GM18502 (cell line): ENCODE results near the gene AFF3.

ENCODE experiments used
- ATAC-seq: cut with Tn5 transposase; IDR thresholded peaks from one replicate; pipeline ENCODE4 v1.9.1; 2021; ENCODE audit warnings: mild to moderate bottlenecking; ENCODE audit not compliant: unreplicated experiment, poor library complexity

The AFF3 gene

DNA sequence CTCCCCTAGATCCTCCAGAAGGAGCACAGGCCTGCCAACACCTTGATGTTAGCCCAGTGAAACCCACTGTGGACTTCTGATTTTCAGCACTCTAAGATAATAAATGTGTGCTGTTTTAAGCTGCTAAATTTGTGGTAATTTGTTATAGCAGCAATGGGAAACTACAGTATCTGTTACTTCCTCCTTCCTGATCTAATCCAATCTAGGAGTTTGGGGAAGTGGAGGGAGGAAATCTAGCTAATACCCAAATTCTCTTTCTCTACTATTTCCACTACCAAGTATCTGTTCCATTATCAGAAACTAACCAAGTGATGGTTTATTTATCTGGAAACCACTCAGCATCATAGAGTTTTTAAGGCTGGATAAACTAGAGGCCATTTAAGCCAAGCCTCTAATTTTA lies 64.9 kb downstream of the AFF3 start:
- no peak for ATAC-seq

DNA sequence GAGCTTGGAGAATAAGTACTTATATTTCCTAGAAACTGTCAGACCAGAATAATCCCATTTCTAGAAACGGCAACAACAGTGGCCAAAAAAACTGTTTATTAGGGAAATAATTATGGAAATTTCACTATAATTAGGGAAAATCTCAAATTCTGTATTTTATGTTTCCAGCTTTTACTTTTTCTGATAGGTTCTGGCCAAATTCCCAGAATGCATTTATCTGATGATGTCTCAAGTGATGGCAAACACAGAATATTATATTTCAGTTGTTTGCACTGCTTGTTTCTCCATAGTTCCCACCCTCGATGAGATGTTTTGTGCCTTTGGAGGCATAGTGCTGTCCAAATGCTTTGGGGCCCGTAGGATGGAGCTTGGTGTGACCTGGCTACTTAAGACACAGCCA lies 66.9 kb downstream of the AFF3 start:
- ATAC-seq, result no peak

DNA sequence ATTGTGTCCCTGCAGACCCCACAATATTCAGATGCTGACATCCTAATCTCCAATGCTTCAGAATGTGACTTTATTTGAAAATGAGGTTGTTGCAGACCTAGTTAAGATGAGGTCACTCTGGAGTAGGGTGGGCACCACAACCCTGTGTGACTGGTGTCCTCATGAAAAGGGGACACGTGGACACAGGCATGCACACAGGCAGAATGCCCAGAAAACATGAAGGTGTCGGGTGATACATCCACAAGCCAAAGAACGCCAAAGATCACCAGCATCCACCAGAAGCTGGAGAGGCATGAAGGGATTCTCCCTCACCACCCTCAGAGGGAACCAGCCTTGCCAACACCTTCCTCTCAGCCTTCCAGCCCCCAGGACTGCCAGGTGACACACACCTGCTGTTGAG lies 69.3 kb downstream of the AFF3 start:
- ATAC-seq, result no peak

DNA sequence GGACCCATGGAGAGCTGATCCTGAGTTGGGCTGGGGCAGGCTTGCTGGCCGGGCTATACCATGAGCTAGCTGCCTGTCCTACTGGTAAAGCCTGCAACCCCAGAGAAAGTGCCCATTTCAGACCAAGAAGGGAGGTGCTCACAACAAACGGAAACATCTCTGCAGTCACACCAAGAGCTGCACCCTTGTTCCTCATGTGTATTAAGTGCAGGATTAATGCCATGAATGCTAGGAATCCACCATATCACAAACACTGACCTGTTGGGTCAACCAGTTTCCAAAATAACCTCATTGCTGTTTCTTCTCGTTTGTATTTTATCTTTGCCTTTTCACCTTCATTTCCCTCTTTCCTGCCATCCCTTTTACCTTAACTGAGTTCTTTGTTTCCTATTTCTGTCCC lies 69.9 kb downstream of the AFF3 start:
- no peak for ATAC-seq

DNA sequence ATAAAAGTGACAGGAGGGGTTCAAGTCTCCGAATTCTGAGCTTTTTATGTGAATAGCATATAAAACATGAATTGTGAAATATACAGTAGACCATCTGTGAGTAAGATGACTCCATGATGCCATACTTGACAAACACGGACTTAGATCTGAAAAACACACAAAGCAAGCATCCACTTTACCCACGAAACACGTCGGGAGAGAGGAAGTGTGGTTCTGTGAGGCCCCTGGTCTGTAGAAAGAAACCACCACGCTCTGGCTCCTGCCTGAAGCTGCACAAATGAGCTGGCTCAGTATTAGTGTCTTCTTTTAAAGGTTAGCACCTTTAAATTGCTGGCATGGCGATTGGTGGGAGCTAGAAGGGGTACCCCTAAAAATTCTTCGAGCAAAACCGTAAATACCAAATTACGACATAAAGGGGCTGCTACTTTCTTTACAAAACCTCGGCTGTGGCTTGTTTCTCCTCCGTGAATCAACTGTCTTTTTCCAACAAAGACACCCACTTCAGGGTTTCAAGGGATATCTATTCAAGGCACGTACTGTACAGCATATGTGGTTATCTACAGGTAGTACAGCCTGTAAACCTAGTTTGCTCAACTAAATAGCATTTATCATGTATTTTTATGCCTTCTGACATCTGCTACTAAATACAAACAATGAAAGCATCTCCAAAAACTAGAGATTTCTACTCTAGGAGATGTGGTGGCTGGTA lies 70.9 kb downstream of the AFF3 start:
- ATAC-seq, result no peak

DNA sequence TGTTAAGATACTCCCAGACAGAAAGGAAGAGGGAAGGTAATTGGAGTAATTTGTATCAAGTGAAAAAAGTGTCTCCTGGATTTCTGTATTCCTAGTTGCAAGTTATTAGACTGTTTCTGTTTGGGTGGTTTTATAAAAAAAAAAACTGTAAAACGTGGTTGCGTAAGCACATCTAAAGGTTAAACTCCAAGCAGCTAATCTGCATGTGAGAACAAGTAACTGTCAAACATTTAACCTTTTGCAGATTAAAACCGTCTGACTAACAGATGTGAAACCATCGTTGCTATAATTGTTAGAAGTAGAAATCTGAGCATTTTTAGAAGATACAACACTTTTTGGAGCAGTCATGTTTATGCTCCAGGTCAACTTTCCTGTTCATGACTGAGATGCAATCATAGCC lies 72.3 kb downstream of the AFF3 start:
- ATAC-seq, result no peak

DNA sequence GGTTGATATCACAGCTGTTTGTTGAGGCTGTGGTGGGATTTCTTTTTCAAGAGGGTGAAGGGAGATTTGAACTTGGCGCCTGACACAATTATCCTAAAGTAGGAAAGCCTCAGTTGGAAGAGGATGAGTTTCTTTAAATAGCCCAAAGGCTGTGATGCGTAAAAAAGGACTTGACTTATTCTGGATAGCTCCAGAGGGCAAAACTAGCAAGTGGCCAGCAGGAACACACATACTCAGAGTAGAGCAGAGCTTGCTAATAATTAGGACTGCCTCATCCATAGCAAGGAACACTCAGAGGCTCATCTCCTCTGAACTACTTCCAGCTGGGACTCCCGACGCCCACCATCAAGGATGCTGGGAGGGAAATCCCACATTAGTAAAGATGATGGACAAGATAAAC lies 74.0 kb downstream of the AFF3 start:
- ATAC-seq, result no peak

DNA sequence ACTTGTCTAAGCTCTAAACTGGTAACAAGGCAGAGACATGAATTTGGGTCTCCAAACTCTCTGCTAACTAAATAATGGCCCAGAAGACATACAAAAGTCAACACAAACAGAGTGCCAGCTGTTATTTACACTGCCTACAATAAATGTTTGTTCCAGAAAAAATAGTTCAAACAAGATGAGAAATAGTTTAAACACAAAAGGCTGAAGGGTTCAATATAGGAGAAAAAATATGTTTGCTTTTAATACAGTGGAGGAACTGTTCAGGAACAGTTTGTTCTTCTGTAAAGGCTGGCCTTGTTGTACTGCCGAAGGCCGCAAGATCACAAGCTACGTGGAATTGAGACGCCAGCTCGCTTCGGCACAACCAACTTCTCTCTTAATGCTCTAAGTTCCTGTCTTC lies 74.6 kb downstream of the AFF3 start:
- no peak for ATAC-seq

DNA sequence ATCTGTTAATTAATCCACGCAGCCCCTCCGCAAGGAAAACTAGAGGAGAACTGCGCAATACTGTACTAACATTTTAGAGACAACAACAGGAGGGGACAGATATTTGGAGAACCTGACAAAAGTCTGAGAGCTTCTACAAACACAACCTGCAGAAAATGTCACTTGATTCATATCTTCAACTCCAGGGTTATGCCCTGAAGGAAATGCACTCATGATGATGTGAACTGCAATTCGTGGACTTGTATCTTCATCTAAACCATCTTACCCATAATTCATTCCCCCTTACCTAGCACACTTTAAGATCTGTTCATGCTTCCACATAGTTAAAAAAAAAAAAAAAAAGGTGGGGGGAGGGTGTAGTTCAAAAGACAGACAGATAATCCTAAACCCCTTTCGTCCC lies 75.5 kb downstream of the AFF3 start:
- no peak for ATAC-seq

DNA sequence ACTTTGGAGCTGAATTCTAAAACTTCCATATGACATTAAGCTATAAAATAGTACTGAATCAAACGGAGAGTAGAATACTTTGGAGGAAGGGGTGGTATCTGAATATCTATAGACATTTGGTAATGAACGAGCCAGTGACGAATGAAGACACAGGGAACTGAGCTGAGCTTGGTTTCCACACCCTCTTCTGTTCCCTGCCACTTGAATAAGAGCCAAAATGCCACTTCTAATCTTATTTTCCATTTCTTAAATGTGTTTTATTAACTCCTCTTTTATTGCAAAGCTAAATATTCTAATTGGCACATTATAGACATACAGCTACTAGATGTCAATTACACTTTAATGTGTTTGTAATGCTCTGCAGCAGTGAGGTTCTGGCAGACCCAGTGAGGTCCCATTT lies 76.1 kb downstream of the AFF3 start:
- no peak for ATAC-seq

DNA sequence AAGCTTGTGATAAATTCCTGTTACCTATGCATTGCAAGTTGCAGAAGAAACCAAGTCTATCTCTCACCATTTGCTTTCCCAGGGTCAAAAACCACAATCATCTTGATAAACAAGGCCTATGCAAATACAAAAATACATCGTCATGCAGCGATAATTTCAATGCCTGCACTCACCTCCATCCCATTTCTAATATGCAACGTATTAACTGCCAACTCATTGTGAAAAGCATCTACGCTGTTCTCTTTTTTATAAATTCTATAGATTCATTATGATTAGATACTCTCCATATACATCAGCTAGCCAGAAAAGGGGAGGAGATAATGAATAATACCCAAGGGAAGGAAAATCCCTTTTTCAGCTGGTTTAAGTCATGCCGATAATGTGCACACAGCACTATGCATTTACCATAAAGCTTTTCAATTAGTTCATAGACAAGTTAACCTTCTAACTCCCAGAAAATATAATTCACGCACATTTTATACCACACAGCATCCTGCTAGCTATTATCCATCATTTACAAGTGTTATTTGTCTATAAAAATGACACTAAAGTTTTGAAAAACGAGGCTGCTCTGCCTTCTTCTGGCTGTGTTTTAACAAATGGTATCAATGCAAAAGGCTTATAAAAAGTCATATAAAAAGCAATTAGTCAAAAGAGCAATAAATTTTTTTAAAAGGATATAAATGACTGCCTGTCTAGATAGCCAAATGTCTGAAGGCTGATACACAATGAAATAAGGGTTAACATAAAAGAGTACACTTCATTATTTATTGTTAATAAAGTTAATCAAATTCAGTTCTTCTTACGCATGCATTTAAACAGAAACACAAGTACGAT lies 77.6 kb downstream of the AFF3 start:
- no peak for ATAC-seq

DNA sequence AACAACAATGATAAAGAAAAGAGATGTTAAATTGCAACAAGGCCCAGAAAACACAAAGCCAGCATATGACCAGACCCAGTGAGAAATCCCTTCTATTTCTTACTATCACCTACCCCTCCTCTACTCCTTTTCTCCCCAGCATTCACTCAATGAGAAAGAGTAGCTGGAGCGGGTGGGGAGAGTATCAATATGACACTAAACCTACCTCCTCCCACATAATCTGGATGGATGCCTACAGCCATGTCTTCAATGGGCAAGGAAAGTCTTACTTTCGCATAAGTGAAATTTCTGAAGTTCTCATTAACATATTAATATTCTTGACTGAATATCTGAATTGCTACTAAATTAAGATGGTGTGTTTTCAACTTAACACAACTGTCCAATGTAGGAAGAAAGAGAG lies 78.2 kb downstream of the AFF3 start:
- no peak for ATAC-seq

DNA sequence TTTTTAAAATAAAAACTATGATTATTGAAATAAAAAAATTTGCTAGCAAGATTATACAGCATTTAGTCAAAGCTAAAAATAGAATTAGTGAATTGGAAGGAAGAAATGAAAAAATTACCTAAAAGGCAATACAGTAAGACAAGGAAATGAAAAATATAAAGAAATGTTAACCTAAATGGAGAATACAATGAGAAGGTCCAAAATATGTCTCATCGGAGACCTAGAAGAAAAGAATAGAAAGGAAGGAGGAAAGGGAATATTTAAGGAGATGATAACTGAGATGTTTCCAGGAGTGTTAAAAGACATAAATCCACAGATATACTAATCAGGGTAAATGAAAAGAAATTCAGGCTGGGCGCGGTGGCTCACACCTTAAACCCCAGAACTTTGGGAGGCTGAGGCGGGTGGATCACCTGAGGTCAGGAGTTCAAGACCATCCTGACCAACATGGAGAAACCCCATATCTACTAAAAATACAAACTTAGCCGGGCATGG lies 78.9 kb downstream of the AFF3 start:
- no peak for ATAC-seq

DNA sequence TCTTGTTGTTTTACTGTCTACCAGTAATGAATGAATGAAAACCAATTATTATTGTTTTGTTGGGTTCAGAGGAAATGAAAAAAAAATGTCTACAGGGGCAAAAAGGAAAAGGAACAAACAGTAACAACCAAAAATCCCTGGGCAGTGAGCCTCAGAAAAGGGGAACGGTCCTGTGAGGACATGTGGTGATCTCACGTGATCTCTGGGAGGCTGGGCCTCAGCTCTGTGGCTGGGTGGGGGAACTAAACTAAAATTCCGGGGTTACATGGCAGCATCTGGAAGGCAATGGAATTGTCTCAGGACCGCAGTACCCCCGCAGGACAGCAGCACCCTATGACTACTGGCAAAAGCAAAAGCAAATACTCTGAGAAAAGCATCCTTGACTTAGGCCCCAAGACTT lies 80.1 kb downstream of the AFF3 start:
- no peak for ATAC-seq

DNA sequence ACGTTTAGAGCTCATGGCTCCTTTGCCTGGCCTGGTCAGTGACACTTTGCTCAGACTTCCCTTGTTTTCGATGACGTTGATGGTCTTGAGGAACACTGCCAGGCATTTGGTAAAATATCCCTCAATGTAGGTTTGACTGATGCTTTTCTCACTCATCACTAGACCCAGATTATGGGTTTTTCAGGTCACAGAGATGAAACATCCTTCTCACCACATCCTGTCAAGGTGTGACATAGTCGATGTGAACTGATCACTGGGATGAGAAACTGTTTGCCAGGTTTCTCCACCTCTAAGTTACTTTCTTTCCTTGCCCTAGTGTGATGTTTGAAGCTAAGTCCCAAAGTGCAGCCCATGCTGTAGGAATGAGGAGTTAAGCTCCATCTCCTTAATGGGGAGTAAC lies 81.5 kb downstream of the AFF3 start:
- no peak for ATAC-seq

DNA sequence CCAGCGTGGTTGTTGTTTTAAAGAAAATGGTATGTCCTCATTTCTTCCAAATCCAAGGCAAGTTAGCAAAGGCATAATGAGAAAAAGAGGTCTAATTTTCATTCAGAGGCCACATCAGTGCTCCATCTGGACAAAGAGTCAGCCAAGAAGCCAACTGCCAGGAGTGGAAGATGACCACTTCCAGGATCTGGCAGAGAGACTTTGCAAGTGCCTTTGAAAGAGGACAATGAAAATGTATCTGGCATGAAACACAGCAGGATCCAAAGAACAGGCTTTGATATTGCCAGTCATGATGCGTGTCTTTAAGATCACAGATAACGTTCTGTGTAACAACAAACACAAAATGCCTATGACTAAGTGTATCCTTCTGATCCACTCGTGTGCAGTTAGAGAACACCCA lies 82.8 kb downstream of the AFF3 start:
- ATAC-seq, result no peak

DNA sequence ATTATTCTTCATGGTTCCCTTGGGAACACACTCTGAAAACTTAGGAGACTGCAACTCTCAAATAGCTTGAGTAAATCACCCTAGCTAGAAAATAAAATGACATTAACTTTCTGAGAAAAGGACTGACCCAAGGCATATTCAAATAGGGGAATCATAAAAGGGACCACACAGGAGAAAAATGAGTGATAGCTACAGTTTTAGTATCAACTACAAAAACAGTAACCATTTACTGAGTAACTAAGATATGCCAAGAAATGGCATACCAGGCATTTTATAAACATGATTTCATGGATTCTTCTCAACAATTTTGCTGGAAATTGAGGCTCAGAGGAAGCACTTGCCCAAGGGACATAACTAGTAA lies 84.5 kb downstream of the AFF3 start:
- no peak for ATAC-seq

DNA sequence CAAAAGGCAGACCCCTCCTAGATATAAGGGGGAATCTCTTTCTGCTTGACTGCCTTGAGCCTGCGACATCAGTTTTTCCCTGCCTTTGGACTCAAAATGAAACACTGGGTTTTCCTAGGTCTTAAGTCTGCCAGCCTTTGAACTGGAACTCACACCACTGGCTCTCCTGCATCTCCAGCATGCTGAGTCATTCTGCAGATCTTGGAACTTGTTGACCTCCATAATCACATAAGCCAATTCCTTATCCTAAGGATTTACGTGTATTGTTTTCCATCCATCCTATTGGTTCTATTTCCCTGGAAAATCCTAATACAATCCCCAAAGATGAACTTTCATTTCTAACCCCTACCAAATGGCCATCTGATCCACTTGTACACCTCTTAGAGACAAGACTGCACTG lies 88.0 kb downstream of the AFF3 start:
- ATAC-seq, result no peak

DNA sequence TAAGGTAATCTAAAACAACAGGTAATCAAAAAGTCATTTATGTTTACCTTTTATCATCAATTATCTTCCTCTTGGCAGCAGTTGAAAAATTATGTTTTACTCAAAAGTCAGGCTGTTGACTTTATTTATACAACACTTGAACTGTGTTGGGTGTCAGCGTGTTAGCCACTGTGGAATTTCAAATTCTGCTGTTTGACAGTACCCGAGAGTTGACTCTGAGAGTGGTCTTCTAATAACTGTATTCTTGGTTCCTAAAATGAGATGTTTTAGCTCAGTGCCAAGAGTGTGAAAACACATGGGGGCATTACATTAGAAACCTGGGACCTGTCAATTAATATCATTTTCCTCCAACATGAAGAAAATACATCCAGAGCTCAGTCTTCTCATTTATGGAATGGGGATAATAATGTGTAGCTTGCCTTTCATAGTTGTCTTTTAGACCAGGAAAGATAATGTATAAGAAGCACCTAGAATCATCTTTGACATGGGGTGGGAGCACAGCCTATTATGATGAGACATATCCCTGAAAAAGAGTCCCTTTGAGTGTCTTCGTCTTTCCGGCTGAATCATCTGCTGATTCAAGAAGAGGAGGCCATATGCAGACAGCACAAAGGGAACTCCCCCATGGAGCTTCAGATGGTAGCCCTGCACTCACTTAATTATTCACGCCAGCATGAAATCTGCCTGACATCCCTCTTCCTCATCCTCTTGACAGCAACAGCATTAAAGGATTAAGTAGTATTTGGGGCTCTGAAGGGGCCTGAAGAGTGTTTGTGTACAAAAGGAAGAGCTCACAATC lies 89.1 kb downstream of the AFF3 start:
- no peak for ATAC-seq

DNA sequence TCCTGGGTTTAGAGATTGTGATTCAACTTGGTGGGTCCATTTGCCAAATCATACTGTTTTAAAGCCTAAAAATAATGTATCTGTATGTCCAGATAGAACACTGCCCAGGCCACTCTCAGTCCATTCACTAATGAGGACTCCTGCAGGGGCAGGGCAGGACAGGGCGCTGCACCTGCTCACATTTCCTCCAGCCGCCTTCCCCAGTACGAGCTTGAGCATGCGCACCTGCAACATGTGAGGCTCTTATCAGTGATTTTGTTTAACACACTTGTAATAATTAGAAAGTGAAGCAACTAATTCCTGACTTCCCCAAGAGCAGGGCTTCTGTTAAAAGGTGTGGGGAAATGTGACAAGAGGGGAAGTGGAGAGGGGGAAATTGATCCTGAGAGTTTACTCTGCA lies 89.7 kb downstream of the AFF3 start:
- ATAC-seq, result no peak

DNA sequence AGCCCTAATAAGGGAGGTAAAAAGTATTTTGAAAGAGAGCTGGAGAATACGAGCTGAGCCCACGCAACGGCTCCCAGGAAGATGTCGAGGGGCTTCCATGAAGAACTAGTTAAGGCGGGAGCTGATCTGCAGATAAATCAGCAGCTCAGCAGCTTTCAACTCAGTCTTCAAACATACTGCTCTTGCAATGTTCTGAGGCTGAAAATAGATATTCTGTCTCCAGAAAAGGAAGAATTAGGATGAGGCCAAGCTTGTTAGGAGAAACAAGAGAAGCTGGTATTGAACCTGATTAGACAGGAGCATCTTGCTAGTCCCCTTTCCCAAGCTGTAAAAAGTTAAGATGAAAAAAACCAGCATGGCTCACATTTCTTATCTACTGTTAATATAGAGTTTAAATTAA lies 91.1 kb downstream of the AFF3 start:
- ATAC-seq, result no peak
